ENCODE measurements around the gene TBX4.

The TBX4 gene

GRCh38 chr17:61406971-61407911 lies 45.0 kb upstream of the TBX4 start:
- TF ChIP-seq CREB1 (IDR thresholded peaks at IDR 0.05; ENCODE audit: low read depth) (no peak), RAD21 (IDR thresholded peaks at IDR 0.05; ENCODE audit: low read depth) (no peak), USF1 (IDR thresholded peaks at IDR 0.05) (no peak), TAF1 (IDR thresholded peaks at IDR 0.05; ENCODE audit: low read depth) (no peak), YY1 (IDR thresholded peaks at IDR 0.05; ENCODE audit: low read depth) (no peak), TEAD4 (IDR thresholded peaks at IDR 0.05) (no peak), REST (IDR thresholded peaks at IDR 0.05; ENCODE audit: low read depth) (no peak)

GRCh38 chr17:61408151-61409041 lies 43.8 kb upstream of the TBX4 start:
- no peak for TF ChIP-seq RAD21 (IDR thresholded peaks at IDR 0.05; ENCODE audit: low read depth)
- TF ChIP-seq CEBPB (IDR thresholded peaks at IDR 0.05): no peak
- TF ChIP-seq FOXM1 (IDR thresholded peaks at IDR 0.05; ENCODE audit: borderline replicate concordance, low read depth): no peak

- TF ChIP-seq ZBTB7A (IDR thresholded peaks at IDR 0.05; ENCODE audit: low read depth): peak; percentile 48; the same call in 1 of the 2 replicates
- peak; percentile 9; the same call in 1 of the 2 replicates for TF ChIP-seq RAD21 (IDR thresholded peaks at IDR 0.05; ENCODE audit: low read depth)
- 0 out of 2 replicates have a peak, but pooled peaks have one; percentile 5 for TF ChIP-seq MAX (IDR thresholded peaks at IDR 0.05)
- no peak for TF ChIP-seq EP300 (IDR thresholded peaks at IDR 0.05; ENCODE audit: borderline replicate concordance)
- TF ChIP-seq NFIC (IDR thresholded peaks at IDR 0.05): no peak
- no peak for TF ChIP-seq TCF12 (IDR thresholded peaks at IDR 0.05; ENCODE audit: low read depth)
Observed at GRCh38 chr17:61409301-61410112, 42.7 kb upstream of the TBX4 start.

- TF ChIP-seq CREB1 (IDR thresholded peaks at IDR 0.05; ENCODE audit: low read depth) (no peak), EGR1 (IDR thresholded peaks at IDR 0.05) (no peak), TEAD4 (IDR thresholded peaks at IDR 0.05) (no peak), TCF12 (IDR thresholded peaks at IDR 0.05; ENCODE audit: low read depth) (no peak), FOXM1 (IDR thresholded peaks at IDR 0.05; ENCODE audit: borderline replicate concordance, low read depth) (no peak), ZBTB7A (IDR thresholded peaks at IDR 0.05; ENCODE audit: low read depth) (peak; percentile 16; the same call in 1 of the 2 replicates), MAX (IDR thresholded peaks at IDR 0.05) (no peak)
Observed at GRCh38 chr17:61410141-61411010, 41.8 kb upstream of the TBX4 start.

- TF ChIP-seq CREB1 (IDR thresholded peaks at IDR 0.05; ENCODE audit: low read depth) (no peak), NFIC (IDR thresholded peaks at IDR 0.05) (no peak), FOXM1 (IDR thresholded peaks at IDR 0.05; ENCODE audit: borderline replicate concordance, low read depth) (no peak), EP300 (IDR thresholded peaks at IDR 0.05; ENCODE audit: borderline replicate concordance) (no peak), RAD21 (IDR thresholded peaks at IDR 0.05; ENCODE audit: low read depth) (no peak), TAF1 (IDR thresholded peaks at IDR 0.05; ENCODE audit: low read depth) (no peak), MAX (IDR thresholded peaks at IDR 0.05) (no peak), CEBPB (IDR thresholded peaks at IDR 0.05) (no peak)
Observed at GRCh38 chr17:61411011-61411260, 41.3 kb upstream of the TBX4 start.

GRCh38 chr17:61411261-61412142 lies 40.7 kb upstream of the TBX4 start:
- TF ChIP-seq EP300 (IDR thresholded peaks at IDR 0.05; ENCODE audit: borderline replicate concordance): no peak
- TF ChIP-seq USF1 (IDR thresholded peaks at IDR 0.05): no peak
- TF ChIP-seq REST (IDR thresholded peaks at IDR 0.05; ENCODE audit: low read depth): no peak
- TF ChIP-seq YY1 (IDR thresholded peaks at IDR 0.05; ENCODE audit: low read depth): no peak
- peak; percentile 58 for TF ChIP-seq TAF1 (IDR thresholded peaks at IDR 0.05; ENCODE audit: low read depth)
- TF ChIP-seq TEAD4 (IDR thresholded peaks at IDR 0.05): no peak
- no peak; the same call in 1 of the 2 replicates for TF ChIP-seq TCF12 (IDR thresholded peaks at IDR 0.05; ENCODE audit: low read depth)
- no peak for TF ChIP-seq RAD21 (IDR thresholded peaks at IDR 0.05; ENCODE audit: low read depth)
- TF ChIP-seq MAX (IDR thresholded peaks at IDR 0.05): peak; percentile 52; the same call in 1 of the 2 replicates
- TF ChIP-seq EGR1 (IDR thresholded peaks at IDR 0.05): no peak
- no peak for TF ChIP-seq NFIC (IDR thresholded peaks at IDR 0.05)
- TF ChIP-seq CREB1 (IDR thresholded peaks at IDR 0.05; ENCODE audit: low read depth): no peak
- no peak for TF ChIP-seq CEBPB (IDR thresholded peaks at IDR 0.05)
- no peak for TF ChIP-seq FOXM1 (IDR thresholded peaks at IDR 0.05; ENCODE audit: borderline replicate concordance, low read depth)
- peak; percentile 48; the same call in 1 of the 2 replicates for TF ChIP-seq ZBTB7A (IDR thresholded peaks at IDR 0.05; ENCODE audit: low read depth)

Data from Ishikawa (cell line).